Measurements from ENCODE around the gene ZNF536. TPM values are rescaled to one million over a fixed set of nuclear protein-coding genes. Genes with fewer than 3 reads are reported as not detected.
"Not testable (repeated sequence)": the region's sequence is repeated elsewhere in the genome, so short reads cannot be mapped to it uniquely, and the experiment has no call there.

ZNF536 gene
- total and polyA plus RNA-seq, 2 donors = 4.9 to 34.4 TPM

- no peak overlapping the region for H3K4me3 ChIP-seq (ENCODE audit: low read depth, low read length)
- no peaks in the 10 kb centered on the region for H3K36me3 ChIP-seq (ENCODE audit: insufficient read depth)
- DNase-seq (ENCODE audit: extremely low spot score) = no peak
- no peak overlapping the region for H3K27ac ChIP-seq (ENCODE audit: low read depth)
- WGBS = 85% methylated on average over 6 of the region's 6 CpGs
- H3K4me1 ChIP-seq (ENCODE audit: insufficient read depth) = no peaks in the 10 kb centered on the region
Measured at GRCh38 chr19:30393729-30394480, 21.7 kb downstream of the ZNF536 start.

- no peaks in the 10 kb centered on the region for H3K36me3 ChIP-seq (ENCODE audit: insufficient read depth)
- DNase-seq (ENCODE audit: extremely low spot score) = no peak
- 92% methylated on average over 6 of the region's 6 CpGs for WGBS
- H3K27ac ChIP-seq (ENCODE audit: low read depth) = no peak overlapping the region
- no peak overlapping the region for H3K4me3 ChIP-seq (ENCODE audit: low read depth, low read length)
- H3K4me1 ChIP-seq (ENCODE audit: insufficient read depth) = no peaks in the 10 kb centered on the region
Measured at GRCh38 chr19:30394481-30395151, 22.4 kb downstream of the ZNF536 start.

GRCh38 chr19:30395283-30395682 is 23.1 kb downstream of the ZNF536 start:
- DNase-seq (ENCODE audit: extremely low spot score) = no peak
- Histone ChIP-seq H3K4me3 (ENCODE audit: low read depth, low read length) (no peak overlapping the region), H3K27ac (ENCODE audit: low read depth) (no peak overlapping the region), H3K4me1 (ENCODE audit: insufficient read depth) (no peaks in the 10 kb centered on the region), H3K36me3 (ENCODE audit: insufficient read depth) (no peaks in the 10 kb centered on the region)
- WGBS = 74% methylated on average over 2 of the region's 2 CpGs

GRCh38 chr19:30398539-30398938 is 26.4 kb downstream of the ZNF536 start:
- not testable (repeated sequence) for H3K4me3 ChIP-seq (ENCODE audit: low read depth, low read length); H3K27ac ChIP-seq (ENCODE audit: low read depth)
- 97% methylated on average over 3 of the region's 3 CpGs for WGBS

GRCh38 chr19:30401956-30402355 is 29.8 kb downstream of the ZNF536 start:
- Histone ChIP-seq H3K27ac (ENCODE audit: low read depth) (no peak overlapping the region), H3K4me1 (ENCODE audit: insufficient read depth) (no peaks in the 10 kb centered on the region), H3K4me3 (ENCODE audit: low read depth, low read length) (no peak overlapping the region), H3K36me3 (ENCODE audit: insufficient read depth) (no peaks in the 10 kb centered on the region)
- WGBS = 85% methylated on average over 4 of the region's 4 CpGs
- DNase-seq (ENCODE audit: extremely low spot score) = no peak

More at GRCh38 chr19:30398539-30398938, 26.4 kb downstream of the ZNF536 start:
- not testable (repeated sequence) for DNase-seq (ENCODE audit: extremely low spot score); H3K36me3 ChIP-seq (ENCODE audit: insufficient read depth); H3K4me1 ChIP-seq (ENCODE audit: insufficient read depth)

GRCh38 chr19:30402436-30403202 is 30.4 kb downstream of the ZNF536 start:
- no peak for DNase-seq (ENCODE audit: extremely low spot score)
- no peak overlapping the region for H3K4me3 ChIP-seq (ENCODE audit: low read depth, low read length)
- no peaks in the 10 kb centered on the region for H3K36me3 ChIP-seq (ENCODE audit: insufficient read depth)
- H3K27ac ChIP-seq (ENCODE audit: low read depth) = no peak overlapping the region
- peaks cover 2% of the 10 kb centered on the region for H3K4me1 ChIP-seq (ENCODE audit: insufficient read depth)
- WGBS = 64% methylated on average over 15 of the region's 15 CpGs

GRCh38 chr19:30403203-30403985 is 31.2 kb downstream of the ZNF536 start:
- Histone ChIP-seq H3K27ac (ENCODE audit: low read depth) (no peak overlapping the region), H3K36me3 (ENCODE audit: insufficient read depth) (no peaks in the 10 kb centered on the region), H3K4me3 (ENCODE audit: low read depth, low read length) (no peak overlapping the region), H3K4me1 (ENCODE audit: insufficient read depth) (peaks cover 2% of the 10 kb centered on the region)
- DNase-seq (ENCODE audit: extremely low spot score) = no peak
- WGBS = 52% methylated on average over 12 of the region's 12 CpGs

GRCh38 chr19:30406220-30407067 is 34.3 kb downstream of the ZNF536 start:
- no peak for DNase-seq (ENCODE audit: extremely low spot score)
- Histone ChIP-seq H3K27ac (ENCODE audit: low read depth) (no peak overlapping the region), H3K4me1 (ENCODE audit: insufficient read depth) (peaks cover 2% of the 10 kb centered on the region), H3K4me3 (ENCODE audit: low read depth, low read length) (no peak overlapping the region), H3K36me3 (ENCODE audit: insufficient read depth) (no peaks in the 10 kb centered on the region)
- 52% methylated on average over 13 of the region's 13 CpGs for WGBS

- no peak overlapping the region for H3K4me3 ChIP-seq (ENCODE audit: low read depth, low read length)
- WGBS = 72% methylated on average over 8 of the region's 8 CpGs
- DNase-seq (ENCODE audit: extremely low spot score) = no peak
- H3K27ac ChIP-seq (ENCODE audit: low read depth) = peak overlapping the region; percentile 71
- H3K36me3 ChIP-seq (ENCODE audit: insufficient read depth) = no peaks in the 10 kb centered on the region
- peaks cover 2% of the 10 kb centered on the region for H3K4me1 ChIP-seq (ENCODE audit: insufficient read depth)
Measured at GRCh38 chr19:30407068-30407709, 35.0 kb downstream of the ZNF536 start.

GRCh38 chr19:30408734-30409301 is 36.6 kb downstream of the ZNF536 start:
- Histone ChIP-seq H3K27ac (ENCODE audit: low read depth) (no peak overlapping the region), H3K4me1 (ENCODE audit: insufficient read depth) (peaks cover 2% of the 10 kb centered on the region), H3K4me3 (ENCODE audit: low read depth, low read length) (no peak overlapping the region), H3K36me3 (ENCODE audit: insufficient read depth) (no peaks in the 10 kb centered on the region)
- 94% methylated on average over 3 of the region's 3 CpGs for WGBS
- DNase-seq (ENCODE audit: extremely low spot score) = no peak

- Histone ChIP-seq H3K27ac (ENCODE audit: low read depth) (no peak overlapping the region), H3K4me1 (ENCODE audit: insufficient read depth) (peaks cover 2% of the 10 kb centered on the region), H3K4me3 (ENCODE audit: low read depth, low read length) (no peak overlapping the region), H3K36me3 (ENCODE audit: insufficient read depth) (no peaks in the 10 kb centered on the region)
- 93% methylated on average over 1 of the region's 1 CpG for WGBS
- DNase-seq (ENCODE audit: extremely low spot score) = no peak
Measured at GRCh38 chr19:30411714-30412113, 39.5 kb downstream of the ZNF536 start.

GRCh38 chr19:30416375-30416774 is 44.2 kb downstream of the ZNF536 start:
- H3K4me3 ChIP-seq (ENCODE audit: low read depth, low read length) = no peak overlapping the region
- H3K36me3 ChIP-seq (ENCODE audit: insufficient read depth) = no peaks in the 10 kb centered on the region
- H3K27ac ChIP-seq (ENCODE audit: low read depth) = no peak overlapping the region
- WGBS = 55% methylated on average over 2 of the region's 2 CpGs
- DNase-seq (ENCODE audit: extremely low spot score) = no peak
- H3K4me1 ChIP-seq (ENCODE audit: insufficient read depth) = no peaks in the 10 kb centered on the region

All from urinary bladder (tissue), 4 donors.